HepG2 (cell line): ENCODE data around the gene TNFRSF11A. TPM values are rescaled to one million over a fixed set of nuclear protein-coding genes. Genes with fewer than 3 reads are reported as not detected.

Experiments used
- ASH2L ChIP-seq: fragments of 300-600, 200-600 bp; sonication (generic); IDR thresholded peaks from 2 replicates; pipeline ENCODE4 v1.7.0; 2017; ENCODE audit warnings: low read depth, mild to moderate bottlenecking, moderate library complexity, mixed read lengths, low read length; ENCODE audit not compliant: insufficient read length
- BCL6 ChIP-seq: IDR thresholded peaks from 2 replicates; pipeline ENCODE4 v1.6.1; 2016; ENCODE audit warnings: missing genetic modification reagents, missing compliant biosample characterization
- BRD4 ChIP-seq: sonication (generic); formaldehyde crosslinking; IDR thresholded peaks from 2 replicates; pipeline ENCODE4 v1.4.0; 2020; ENCODE audit warnings: missing genetic modification reagents
- ELF1 ChIP-seq: sonication (generic); formaldehyde crosslinking; IDR thresholded peaks from 2 replicates; pipeline ENCODE4 v1.4.0; 2020; ENCODE audit warnings: missing genetic modification reagents
- ELK4 ChIP-seq: sonication (generic); formaldehyde crosslinking; IDR thresholded peaks from 2 replicates; pipeline ENCODE4 v1.9.0; 2021; ENCODE audit warnings: missing genetic modification reagents, borderline replicate concordance
- FOXO1 ChIP-seq: sonication (generic); formaldehyde crosslinking; IDR thresholded peaks from 2 replicates; pipeline ENCODE4 v1.4.0; 2020; ENCODE audit warnings: missing genetic modification reagents
- GATAD2A ChIP-seq: IDR thresholded peaks from 2 replicates; pipeline ENCODE4 v1.6.1; 2016
- HDAC1 ChIP-seq: sonication (generic); formaldehyde crosslinking; IDR thresholded peaks from 2 replicates; pipeline ENCODE4 v1.5.1; 2020; ENCODE audit warnings: mild to moderate bottlenecking, missing genetic modification reagents
- HOXA5 ChIP-seq: sonication (generic); formaldehyde crosslinking; IDR thresholded peaks from 2 replicates; pipeline ENCODE4 v1.4.0; 2020; ENCODE audit warnings: missing genetic modification reagents
- LCORL ChIP-seq, 2 experiments: fragments of 450-650 bp in 1 of 2; sonication (generic) in 1 of 2; formaldehyde crosslinking in 1 of 2; IDR thresholded peaks; 2 replicates each; pipeline versions ENCODE4 v1.5.0 to v1.6.1; 2017 to 2020; ENCODE audit warnings: antibody characterized with exemption in 1 of 2, missing genetic modification reagents in 1 of 2
- MLX ChIP-seq: IDR thresholded peaks from 2 replicates; pipeline ENCODE4 v1.6.1; 2016
- MYPOP ChIP-seq: sonication (generic); formaldehyde crosslinking; IDR thresholded peaks from 2 replicates; pipeline ENCODE4 v1.8.1; 2023; ENCODE audit warnings: mild to moderate bottlenecking, moderate library complexity, missing genetic modification reagents
- NAIF1 ChIP-seq: sonication (generic); formaldehyde crosslinking; IDR thresholded peaks from 2 replicates; pipeline ENCODE4 v1.5.0; 2020; ENCODE audit warnings: mild to moderate bottlenecking, missing genetic modification reagents, borderline replicate concordance
- RAD21 ChIP-seq: fragments of 450-650 bp; formaldehyde crosslinking; IDR thresholded peaks from 2 replicates; pipeline ENCODE4 v1.5.0; 2020; ENCODE audit warnings: mild to moderate bottlenecking
- SALL1 ChIP-seq: sonication (generic); formaldehyde crosslinking; IDR thresholded peaks from 2 replicates; pipeline ENCODE4 v1.8.0; 2022; ENCODE audit warnings: mild to moderate bottlenecking, missing genetic modification reagents
- SAP130 ChIP-seq: IDR thresholded peaks from 2 replicates; pipeline ENCODE4 v1.6.1; 2016; ENCODE audit warnings: low read depth
- SMAD1 ChIP-seq: sonication (generic); formaldehyde crosslinking; IDR thresholded peaks from 2 replicates; pipeline ENCODE4 v1.4.0; 2020; ENCODE audit warnings: missing genetic modification reagents, low read depth, mild to moderate bottlenecking, borderline replicate concordance
- SOX6 ChIP-seq, 2 experiments: fragments of 450-650 bp in 1 of 2; sonication (generic) in 1 of 2; formaldehyde crosslinking in 1 of 2; IDR thresholded peaks; 2 replicates each; pipeline versions ENCODE4 v1.4.0 to v1.6.1; 2017 to 2020; ENCODE audit warnings: antibody characterized with exemption in 1 of 2, mild to moderate bottlenecking in 1 of 2, missing genetic modification reagents in 1 of 2
- TEAD3 ChIP-seq: optimal IDR thresholded peaks from 2 replicates; pipeline ENCODE3; 2016; ENCODE audit warnings: borderline replicate concordance
- ZEB1 ChIP-seq: IDR thresholded peaks from 2 replicates; pipeline ENCODE4 v1.6.1; 2012; ENCODE audit warnings: mild to moderate bottlenecking, low read depth, inconsistent platforms; ENCODE audit not compliant: insufficient replicate concordance
- ZFP82 ChIP-seq: sonication (generic); formaldehyde crosslinking; IDR thresholded peaks from 2 replicates; pipeline ENCODE4 v1.5.1; 2020; ENCODE audit warnings: mild to moderate bottlenecking, missing genetic modification reagents, borderline replicate concordance
- ZNF550 ChIP-seq: sonication (generic); formaldehyde crosslinking; IDR thresholded peaks from 2 replicates; pipeline ENCODE4 v1.4.0; 2020; ENCODE audit warnings: mild to moderate bottlenecking, missing genetic modification reagents, borderline replicate concordance
- ZNF775 ChIP-seq: sonication (generic); formaldehyde crosslinking; IDR thresholded peaks from 2 replicates; pipeline ENCODE4 v1.4.0; 2020; ENCODE audit warnings: missing genetic modification reagents, mild to moderate bottlenecking, moderate library complexity, borderline replicate concordance
- ZSCAN25 ChIP-seq: sonication (generic); formaldehyde crosslinking; IDR thresholded peaks from 2 replicates; pipeline ENCODE4 v1.8.0; 2022; ENCODE audit warnings: mild to moderate bottlenecking, missing genetic modification reagents
- ZZZ3 ChIP-seq: sonication (generic); formaldehyde crosslinking; IDR thresholded peaks from 2 replicates; pipeline ENCODE4 v1.4.0; 2020; ENCODE audit warnings: missing genetic modification reagents, mild to moderate bottlenecking, borderline replicate concordance
- polyA plus RNA-seq, 8 experiments: library from polyadenylated mRNA; depleted of rRNA in 3 of 8; stranded (reverse) in 7 of 8; unstranded in 1 of 8; fragments of >200 nt; fragmentation: Illumina TruSeq in 4 of 8; extraction: Trizol in 4 of 8; gene quantifications; 2 replicates each; pipeline versions ENCODE4 v1.2.1 to v1.2.3, GENCODE V29; 2011 to 2016; ENCODE audit warnings: low read depth in 4 of 8, missing spikeins in 1 of 8, mixed read lengths in 1 of 8; ENCODE audit not compliant: insufficient read depth in 1 of 8
- total RNA-seq, 5 experiments: library from RNA; depleted of rRNA; stranded (reverse); fragments of >200 nt; fragmentation: Illumina TruSeq; extraction: Trizol; gene quantifications; 2 replicates each; pipeline ENCODE4 v1.2.3, GENCODE V29; 2016; ENCODE audit warnings: low read depth in 1 of 5

TNFRSF11A gene
- total and polyA plus RNA-seq, 2 of the 13 experiments (the other 11 are each of a cell fraction or from before 2014, with no cell fraction given), result 4.6 to 6.4 TPM

- TF ChIP-seq SAP130 (CRISPR knock-in tag), result peak; percentile 79
- no peak for TF ChIP-seq ZFP82
- 0 out of 2 replicates have a peak, but pooled peaks have one; percentile 14 for TF ChIP-seq MLX (CRISPR knock-in tag)
- TF ChIP-seq BCL6 (CRISPR knock-in tag), result 0 out of 2 replicates have a peak, but pooled peaks have one; percentile 25
- peak; percentile 67 for TF ChIP-seq TEAD3
- peak; percentile 51; the same call in 1 of the 2 replicates for TF ChIP-seq MYPOP
- peak; percentile 77 for TF ChIP-seq ASH2L
- no peak for TF ChIP-seq ELK4 (CRISPR knock-in tag)
- peak; percentile 88 for TF ChIP-seq RAD21 (CRISPR knock-in tag)
- no peak for TF ChIP-seq FOXO1 (CRISPR knock-in tag)
- peak; percentile 33; the same call in 1 of the 2 replicates for TF ChIP-seq HOXA5 (CRISPR knock-in tag)
- peak; percentile 40 for TF ChIP-seq SALL1 (CRISPR knock-in tag)
- TF ChIP-seq ELF1 (CRISPR knock-in tag), result peak; percentile 24; the same call in 1 of the 2 replicates
- 0 out of 2 replicates have a peak, but pooled peaks have one; percentile 31 for TF ChIP-seq BRD4 (CRISPR knock-in tag)
- TF ChIP-seq ZNF550, result no peak
- no peak for TF ChIP-seq SOX6 (IDR thresholded peaks at IDR 0.05)
- TF ChIP-seq SOX6 (CRISPR knock-in tag; IDR thresholded peaks at IDR 0.05), result peak; percentile 49; the same call in 1 of the 2 replicates
- TF ChIP-seq ZZZ3 (CRISPR knock-in tag), result 0 out of 2 replicates have a peak, but pooled peaks have one; percentile 33
- TF ChIP-seq ZNF775 (CRISPR knock-in tag), result peak; percentile 61; the same call in 1 of the 2 replicates
- TF ChIP-seq NAIF1 (CRISPR knock-in tag), result no peak
- no peak for TF ChIP-seq ZEB1
- TF ChIP-seq ZSCAN25 (CRISPR knock-in tag), result 0 out of 2 replicates have a peak, but pooled peaks have one; percentile 42
- TF ChIP-seq LCORL (IDR thresholded peaks at IDR 0.05), result 0 out of 2 replicates have a peak, but pooled peaks have one; percentile 61
- TF ChIP-seq LCORL (CRISPR knock-in tag; IDR thresholded peaks at IDR 0.05), result peak; percentile 73; the same call in 1 of the 2 replicates
- TF ChIP-seq SMAD1 (CRISPR knock-in tag), result no peak
- peak; percentile 83 for TF ChIP-seq GATAD2A (CRISPR knock-in tag)
- peak; percentile 40; the same call in 1 of the 2 replicates for TF ChIP-seq HDAC1 (CRISPR knock-in tag)
Measured at GRCh38 chr18:62425465-62426190, 100.5 kb downstream of the TNFRSF11A start (continued).
